Omental fat pad (tissue), 4 donors: ENCODE measurements around the gene OSBP2. TPM values are rescaled to one million over a fixed set of nuclear protein-coding genes. Genes with fewer than 3 reads are reported as not detected.

Experiments used
- ATAC-seq: fragments of 150-250 bp; one replicate; pipeline ENCODE4 v1.9.1; 2016; ENCODE audit warnings: mild to moderate bottlenecking, moderate library complexity; ENCODE audit not compliant: low FRiP score
- DNase-seq: peaks from one replicate; pipeline ENCODE4 v3.0.0-alpha.2; 2019; ENCODE audit warnings: low spot score
- CTCF ChIP-seq, 3 donors: fragments of 450-650 bp; IDR thresholded peaks; one replicate each; pipeline ENCODE4 v1.5.1; 2016 to 2017; ENCODE audit warnings: antibody characterized with exemption in 3 of 3, mild to moderate bottlenecking in 3 of 3, moderate library complexity in 2 of 3
- total RNA-seq, 4 donors: library from RNA; depleted of rRNA; stranded (reverse); fragments of >200 nt; gene quantifications; one replicate each; pipeline ENCODE4 v1.1.0, GENCODE V29; 2016

OSBP2 gene
- total RNA-seq, 4 donors from 2014 or later: 1.3 to 7.4 (median 4.4) TPM

DNA sequence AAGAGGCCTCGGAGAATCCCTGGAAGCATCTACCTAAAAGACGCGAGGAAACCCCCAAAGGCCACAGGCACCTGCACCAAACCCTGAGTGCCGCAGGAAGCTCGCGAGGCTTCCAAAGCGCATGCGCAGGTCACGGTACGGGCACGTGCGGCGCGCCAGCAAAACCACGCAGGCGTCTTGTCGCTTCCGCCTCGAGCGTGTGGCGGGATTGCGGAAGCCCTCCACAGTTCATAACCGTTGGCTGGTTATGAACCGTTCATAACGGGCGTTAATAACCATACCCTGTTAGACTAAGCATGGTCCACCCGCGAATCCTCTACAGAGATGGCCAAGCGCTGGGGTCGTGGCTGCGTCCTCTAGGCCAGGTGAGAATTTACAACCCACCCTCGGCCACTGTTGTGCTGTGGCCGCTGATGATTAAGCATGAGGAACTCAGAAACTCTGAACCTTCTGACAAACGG lies 227.5 kb downstream of the OSBP2 start:
- ATAC-seq (no peak), DNase-seq (no peak)
- TF ChIP-seq CTCF (IDR thresholded peaks at IDR 0.05): no peak

DNA sequence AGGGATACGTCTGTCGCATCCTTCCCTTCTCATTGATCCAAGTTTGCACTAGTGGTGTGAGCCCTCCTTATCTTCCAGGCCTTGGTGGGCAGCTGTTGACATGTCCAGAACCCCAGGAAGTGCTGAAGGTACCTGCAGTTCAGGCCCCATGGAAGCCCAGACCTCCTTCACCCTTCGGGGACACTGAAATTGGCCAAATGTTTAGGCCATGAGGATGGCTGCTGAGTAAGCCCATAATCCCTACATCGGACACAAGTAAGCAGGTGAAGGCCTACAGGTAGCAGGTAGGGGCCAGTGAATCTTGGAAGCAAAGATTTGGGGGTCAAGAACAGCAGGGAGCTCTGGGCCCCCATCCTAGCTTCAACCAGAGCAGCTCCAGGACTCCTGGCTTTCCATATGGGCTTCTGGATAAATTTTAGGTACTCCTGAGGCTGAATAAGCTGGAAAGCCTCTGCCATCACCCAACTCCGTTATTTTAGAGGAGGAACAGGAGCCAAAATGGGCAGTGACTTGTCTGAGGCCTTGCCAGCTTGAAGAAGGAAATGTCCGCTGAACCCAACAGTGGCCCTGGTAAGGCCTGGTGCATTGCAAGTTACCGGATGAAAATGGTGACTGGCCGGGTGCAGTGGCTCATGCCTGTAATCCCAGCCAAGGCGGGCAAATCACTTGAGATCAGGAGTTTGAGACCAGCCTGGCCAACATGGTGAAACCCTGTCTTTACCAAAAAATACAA lies 228.7 kb downstream of the OSBP2 start:
- DNase-seq: no peak
- ATAC-seq: no peak
- TF ChIP-seq CTCF (IDR thresholded peaks at IDR 0.05): no peak

DNA sequence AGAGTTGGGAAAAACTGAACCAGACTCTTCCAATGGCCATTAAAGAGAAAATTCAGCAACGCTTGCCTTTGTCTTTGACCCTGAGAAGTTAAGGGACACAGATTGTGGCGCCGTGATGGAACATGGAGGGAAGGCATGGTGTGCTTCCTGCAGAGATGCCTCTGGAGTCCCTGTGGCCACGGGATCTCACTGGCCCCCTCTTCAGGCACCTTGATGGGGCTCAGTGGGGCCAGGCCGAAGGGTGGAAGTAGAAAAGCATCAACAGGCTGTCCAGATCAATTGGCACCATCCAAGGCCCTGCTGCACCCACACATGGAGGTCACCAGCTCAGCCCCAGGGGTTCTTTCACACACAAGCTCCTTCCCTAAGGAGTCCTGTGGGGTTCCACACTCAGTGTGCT lies 231.0 kb downstream of the OSBP2 start:
- ATAC-seq (no peak), DNase-seq (no peak)
- no peak for TF ChIP-seq CTCF (IDR thresholded peaks at IDR 0.05)

GRCh38 chr22:30926706-30927105 lies 232.0 kb downstream of the OSBP2 start:
- ATAC-seq: no peak
- no peak for TF ChIP-seq CTCF (IDR thresholded peaks at IDR 0.05)
- no peak for DNase-seq

DNA sequence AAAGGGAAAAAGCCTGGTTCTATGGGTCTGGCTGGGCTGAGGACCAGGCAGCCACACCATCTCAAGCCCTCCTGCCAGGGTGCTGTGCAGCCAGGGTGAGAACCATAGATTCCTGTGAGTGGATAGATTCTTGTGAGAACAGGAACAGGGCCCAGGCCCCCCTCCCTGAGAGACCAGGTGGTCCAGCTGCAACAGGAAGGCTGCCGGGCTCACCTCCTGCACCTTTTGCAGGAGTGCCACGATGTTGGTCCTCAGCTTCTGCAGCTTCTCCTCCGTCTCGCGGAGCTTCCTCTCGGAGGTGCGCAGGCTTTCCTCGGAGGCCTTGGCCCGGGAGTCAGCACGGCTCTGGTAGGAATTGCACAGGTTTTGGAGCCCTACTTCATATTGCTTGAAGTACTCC lies 233.1 kb downstream of the OSBP2 start:
- no peak for DNase-seq
- no peak for TF ChIP-seq CTCF (IDR thresholded peaks at IDR 0.05)
- no peak for ATAC-seq

DNA sequence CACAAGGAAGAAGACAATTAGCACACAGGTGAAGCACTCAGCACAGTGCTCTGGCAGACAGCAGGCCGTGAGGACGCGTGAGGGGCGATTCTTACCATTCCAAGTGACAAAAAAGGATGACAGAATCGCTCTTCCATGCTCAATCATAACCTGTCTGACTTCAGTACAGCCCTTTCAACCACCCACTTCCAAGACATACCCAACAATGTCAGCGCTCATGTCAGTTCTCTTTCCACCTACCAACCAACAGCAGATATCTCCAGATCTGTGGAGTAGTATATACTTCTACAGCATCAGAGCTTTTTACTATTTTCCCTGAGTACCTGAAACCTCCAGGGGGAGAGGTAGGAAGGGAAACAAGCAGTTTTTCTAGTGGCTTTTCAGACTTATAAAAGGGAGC lies 233.7 kb downstream of the OSBP2 start:
- TF ChIP-seq CTCF (IDR thresholded peaks at IDR 0.05): no peak
- DNase-seq (no peak), ATAC-seq (no peak)

DNA sequence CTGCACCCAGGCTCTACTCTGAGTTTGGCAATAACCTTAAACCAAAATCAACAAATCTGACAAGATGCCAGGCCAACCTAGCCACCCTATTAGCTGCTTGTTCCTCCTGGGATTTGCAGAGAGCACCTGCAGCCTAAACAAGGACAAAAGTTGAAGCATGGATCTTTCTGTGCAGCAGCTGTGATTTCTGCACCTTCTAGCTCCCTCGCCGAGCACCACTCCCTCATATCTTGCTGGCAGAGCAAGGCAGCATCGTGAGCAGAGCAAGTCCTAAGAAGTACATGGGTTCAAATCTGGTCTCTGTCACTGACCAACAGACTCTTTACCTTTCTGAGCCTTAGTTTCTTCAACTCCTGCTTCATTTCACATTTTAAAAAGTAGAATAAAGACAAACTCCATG lies 235.6 kb downstream of the OSBP2 start:
- TF ChIP-seq CTCF (IDR thresholded peaks at IDR 0.05): no peak
- no peak for ATAC-seq

More for the DNA sequence above, 235.6 kb downstream of the OSBP2 start:
- no peak for DNase-seq
